Fibroblast of skin of right biceps (primary cell): ENCODE measurements around the gene ASIC3.
A peak's percentile ranks its signal among the peaks of the same experiment; 100 is the strongest.
"Not testable (repeated sequence)": the region's sequence is repeated elsewhere in the genome, so short reads cannot be mapped to it uniquely, and the experiment has no call there.

Source experiments
- DNase-seq: peaks from one replicate; pipeline ENCODE4 v3.0.0-alpha.2; 2013

The ASIC3 gene

DNA sequence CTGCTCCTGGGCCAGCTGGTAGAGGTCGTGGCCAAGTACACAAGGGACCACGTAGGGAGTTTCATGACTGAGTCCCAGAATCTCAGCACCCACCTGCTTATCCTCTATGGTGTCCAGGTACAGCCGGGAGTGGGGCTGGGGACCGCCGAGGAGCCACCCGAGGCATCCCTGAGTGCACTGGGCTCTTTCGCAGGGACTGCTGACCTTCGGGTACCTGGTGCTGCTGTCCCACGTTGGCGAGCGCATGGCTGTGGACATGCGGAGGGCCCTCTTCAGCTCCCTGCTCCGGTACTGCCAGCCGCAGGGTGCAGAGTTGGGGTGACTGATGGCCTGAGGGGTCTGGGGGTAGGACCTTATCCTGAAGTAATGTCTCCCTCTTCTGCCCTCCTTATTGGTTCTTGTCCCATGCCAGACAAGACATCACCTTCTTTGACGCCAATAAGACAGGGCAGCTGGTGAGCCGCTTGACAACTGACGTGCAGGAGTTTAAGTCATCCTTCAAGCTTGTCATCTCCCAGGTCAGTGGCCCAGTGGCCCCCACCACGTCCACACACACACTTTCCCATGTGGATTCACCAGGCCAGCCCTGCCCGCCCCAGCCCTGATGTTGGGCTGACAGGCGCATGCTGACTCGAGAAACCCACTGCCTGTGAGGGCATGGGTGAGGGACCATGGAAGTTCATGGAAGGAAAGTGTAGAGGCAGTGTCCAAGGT lies 13.9 kb upstream of the ASIC3 start:
- DNase-seq, result no peak

DNA sequence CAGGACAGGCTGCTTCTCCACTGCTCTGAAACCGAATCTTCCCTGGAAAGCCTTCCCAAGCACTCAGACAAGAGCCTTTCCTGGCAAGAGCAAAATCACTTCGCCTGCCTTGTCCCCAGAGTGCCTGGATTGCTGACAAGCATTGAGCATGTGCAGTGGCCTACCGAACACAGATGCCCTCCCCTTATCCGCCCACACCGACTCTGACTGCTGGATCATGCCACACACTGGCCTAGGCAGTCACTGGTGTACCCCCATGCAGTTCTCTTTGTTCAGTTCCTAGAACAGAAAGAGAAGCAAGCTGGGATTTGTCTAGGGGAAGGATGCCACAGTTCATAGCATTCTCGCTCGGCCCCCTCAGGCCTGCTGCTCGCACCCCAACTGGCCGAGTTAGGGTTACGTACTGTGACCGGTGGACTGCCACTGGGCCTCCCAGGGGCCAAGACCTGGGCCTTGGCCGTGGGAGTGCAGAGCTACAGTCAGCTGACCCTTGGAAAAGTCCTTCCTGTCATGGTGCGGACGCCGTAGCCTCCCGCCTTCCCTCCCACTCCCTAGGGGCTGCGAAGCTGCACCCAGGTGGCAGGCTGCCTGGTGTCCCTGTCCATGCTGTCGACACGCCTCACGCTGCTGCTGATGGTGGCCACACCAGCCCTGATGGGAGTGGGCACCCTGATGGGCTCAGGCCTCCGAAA lies 13.2 kb upstream of the ASIC3 start:
- no peak for DNase-seq

DNA sequence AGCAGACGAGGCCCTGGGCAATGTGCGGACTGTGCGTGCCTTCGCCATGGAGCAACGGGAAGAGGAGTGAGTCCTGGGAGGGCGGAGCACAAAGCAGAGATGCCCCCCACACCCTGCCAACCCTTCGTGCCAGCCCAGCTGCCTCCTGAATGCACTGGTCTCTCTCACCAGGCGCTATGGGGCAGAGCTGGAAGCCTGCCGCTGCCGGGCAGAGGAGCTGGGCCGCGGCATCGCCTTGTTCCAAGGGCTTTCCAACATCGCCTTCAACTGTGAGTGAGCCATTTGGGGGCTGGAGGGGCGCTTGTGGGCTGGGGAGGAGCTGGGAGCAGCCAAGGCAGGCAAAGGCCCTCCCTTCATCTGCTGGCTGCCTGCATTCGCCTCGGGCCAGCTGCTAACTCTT lies 12.4 kb upstream of the ASIC3 start:
- no peak for DNase-seq

DNA sequence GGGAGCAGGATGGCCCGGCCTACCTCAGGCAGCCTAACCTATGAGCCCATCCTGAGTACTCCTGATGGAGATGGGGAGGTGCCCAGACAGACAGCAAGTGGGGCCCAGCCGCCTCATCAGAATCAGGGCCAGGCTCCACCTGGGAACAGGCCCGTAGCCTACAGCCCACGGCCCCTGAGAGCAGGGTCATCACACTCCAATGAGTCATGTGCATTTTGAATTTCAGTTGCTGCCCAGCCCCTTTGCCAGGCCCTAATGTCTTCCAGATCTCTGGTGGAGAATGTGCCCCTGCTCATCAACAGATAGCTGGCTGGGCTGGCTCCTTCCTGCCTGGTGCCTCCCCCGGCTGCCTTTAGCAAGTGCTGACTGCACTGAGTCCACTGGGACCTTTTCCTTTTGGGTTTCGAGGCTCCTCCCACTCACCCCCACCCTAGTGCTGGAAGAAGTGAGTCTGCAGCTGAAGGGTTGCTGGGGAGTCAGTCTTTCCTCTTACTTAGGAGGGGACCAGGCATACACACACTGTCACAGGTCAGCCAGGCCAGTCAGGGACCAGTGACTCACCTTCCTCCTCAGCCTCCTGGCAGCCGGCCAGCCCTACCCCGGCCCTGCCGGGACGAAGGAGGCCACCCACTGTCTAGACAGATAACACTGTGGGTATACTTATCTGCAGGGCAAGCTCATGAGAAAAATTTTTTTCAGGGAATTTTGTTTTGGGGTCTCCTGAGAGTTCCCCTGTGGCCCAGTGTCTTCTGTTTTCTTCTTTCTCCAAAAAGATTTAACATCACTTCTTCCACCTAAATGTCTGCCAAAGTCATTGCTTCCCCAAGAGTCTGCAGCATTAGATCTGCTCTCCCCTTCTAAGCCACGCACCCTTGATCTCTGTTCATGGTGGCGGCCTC lies 9.1 kb upstream of the ASIC3 start:
- DNase-seq, result peak; percentile 95

DNA sequence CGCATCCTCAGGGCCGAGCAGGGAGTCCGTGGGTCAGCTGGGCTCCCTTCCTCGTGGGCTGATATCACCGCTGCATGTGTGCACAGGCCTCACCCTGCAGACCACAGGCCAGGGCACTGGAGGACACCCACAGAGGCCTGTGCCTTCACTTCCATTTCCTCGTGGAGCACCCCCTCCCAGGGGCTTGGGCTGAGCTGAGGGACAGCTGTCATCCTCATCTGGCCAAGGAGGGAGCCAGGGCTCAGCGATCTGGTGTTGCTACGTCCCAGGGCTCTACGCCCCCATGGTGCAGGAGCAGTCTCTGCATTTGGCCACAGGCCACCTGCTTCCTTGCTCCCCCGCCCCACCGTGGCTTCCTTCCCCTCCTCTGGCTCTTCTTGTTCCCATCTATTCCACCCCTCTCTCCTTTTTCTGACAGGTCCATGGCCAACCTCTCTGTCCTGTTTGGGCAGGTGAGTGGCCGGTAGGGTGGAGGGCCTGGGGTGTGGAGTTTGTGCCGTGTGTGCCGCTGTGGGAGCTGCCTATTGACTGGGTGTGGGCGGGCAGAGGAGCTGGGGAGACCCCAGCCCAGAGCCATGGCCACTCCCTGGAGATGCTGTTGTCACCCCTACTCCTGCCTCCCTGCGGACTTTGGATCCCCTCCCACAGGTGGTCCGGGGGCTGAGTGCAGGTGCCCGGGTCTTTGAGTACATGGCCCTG lies 8.3 kb upstream of the ASIC3 start:
- no peak for DNase-seq

DNA sequence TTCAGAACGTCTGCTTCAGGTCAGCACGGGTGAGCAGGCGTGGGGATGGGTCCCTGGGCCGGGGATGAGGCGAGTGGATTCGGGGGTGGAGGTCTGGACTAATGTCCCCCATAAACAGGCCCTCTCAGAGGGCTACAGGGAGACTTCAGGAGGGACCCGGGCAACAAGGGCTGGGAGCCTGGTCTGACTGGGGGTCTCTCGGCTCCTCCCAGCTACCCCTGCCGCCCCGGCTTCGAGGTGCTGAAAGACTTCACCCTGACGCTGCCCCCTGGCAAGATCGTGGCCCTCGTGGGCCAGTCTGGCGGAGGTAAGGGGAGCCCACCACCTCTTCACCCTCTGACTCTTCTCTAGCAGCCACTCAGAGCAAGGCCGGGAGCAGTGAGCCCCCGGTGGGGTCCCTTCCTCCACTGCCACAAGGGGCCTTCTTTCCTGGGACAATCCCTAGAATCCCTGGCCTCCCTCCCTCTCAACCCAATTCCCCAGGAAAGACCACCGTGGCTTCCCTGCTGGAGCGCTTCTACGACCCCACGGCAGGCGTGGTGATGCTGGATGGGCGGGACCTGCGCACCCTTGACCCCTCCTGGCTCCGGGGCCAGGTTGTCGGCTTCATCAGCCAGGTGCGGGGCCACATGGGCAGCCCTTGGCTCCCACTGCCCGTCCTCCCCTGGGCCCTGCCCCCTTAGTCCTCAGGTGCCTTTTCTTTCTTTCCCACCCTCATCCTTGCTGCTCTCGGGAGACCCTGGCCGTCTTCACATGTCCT lies 7.5 kb upstream of the ASIC3 start:
- DNase-seq, result no peak

DNA sequence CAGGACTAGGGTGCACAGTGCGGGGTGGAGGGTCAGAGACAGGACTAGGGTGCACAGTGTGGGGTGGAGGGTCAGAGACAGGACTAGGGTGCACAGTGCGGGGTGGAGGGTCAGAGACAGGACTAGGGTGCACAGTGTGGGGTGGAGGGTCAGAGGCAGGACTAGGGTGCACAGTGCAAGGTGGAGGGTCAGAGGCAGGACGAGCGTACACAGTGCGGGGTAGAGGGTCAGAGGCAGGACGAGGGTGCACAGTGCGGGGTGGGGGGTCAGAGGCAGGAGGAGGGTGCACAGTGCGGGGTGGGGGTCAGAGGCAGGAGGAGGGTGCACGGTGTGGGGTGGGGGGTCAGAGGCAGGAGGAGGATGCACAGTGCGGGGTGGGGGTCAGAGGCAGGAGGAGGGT lies 4.9 kb upstream of the ASIC3 start:
- DNase-seq, result not testable (repeated sequence)

DNA sequence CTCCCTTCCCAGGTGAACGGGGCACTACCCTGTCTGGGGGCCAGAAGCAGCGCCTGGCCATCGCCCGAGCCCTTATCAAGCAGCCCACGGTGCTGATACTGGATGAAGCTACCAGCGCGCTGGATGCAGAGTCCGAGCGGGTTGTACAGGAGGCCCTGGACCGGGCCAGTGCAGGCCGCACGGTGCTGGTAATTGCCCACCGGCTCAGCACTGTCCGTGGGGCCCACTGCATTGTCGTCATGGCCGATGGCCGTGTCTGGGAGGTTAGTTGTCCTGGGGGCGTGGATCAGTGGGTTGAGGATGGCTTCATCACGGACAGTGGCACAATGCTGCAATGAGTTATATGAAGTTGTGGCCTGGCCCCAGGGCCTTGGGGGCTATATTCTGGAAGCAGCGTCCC lies 4.4 kb upstream of the ASIC3 start:
- DNase-seq, result no peak

DNA sequence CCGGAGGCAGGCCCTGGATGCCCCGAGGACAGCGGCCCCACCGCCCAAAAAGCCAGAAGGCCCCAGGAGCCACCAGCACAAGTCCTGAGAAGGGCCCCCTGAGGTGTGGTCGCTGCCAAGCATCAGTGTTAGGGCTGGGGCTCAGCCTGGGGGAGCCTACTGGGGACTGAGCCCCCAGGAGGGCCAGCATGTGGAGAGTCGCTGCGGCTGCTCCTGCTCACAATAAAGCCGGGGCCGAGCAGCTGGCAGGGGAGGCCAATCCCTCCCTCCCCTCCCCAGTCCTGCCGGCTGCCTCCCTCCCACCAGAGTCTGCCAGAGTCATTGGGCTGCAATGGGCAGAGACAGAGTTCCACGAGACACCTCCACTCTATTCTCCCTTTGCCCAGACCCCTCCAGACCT lies 3.1 kb upstream of the ASIC3 start:
- no peak for DNase-seq

DNA sequence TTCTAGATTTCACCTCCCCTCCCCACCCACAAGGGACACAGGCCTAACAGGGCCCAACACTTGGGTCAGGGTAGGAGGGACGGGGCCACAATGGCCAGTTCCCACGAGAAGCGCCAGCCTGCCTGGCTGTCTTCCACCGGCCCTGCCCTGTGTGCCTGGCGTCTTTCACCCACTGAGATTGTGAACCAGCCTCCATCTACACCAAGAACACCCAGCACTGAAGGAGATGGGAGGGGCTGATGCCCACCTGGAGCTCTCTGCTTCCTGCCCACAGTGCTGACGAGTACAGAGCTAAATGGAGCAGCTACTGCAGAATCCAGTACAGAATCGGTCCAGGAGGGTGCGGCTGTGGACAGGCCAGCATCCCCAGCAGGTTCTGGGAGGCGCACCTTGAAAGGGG lies 2.4 kb upstream of the ASIC3 start:
- no peak for DNase-seq

DNA sequence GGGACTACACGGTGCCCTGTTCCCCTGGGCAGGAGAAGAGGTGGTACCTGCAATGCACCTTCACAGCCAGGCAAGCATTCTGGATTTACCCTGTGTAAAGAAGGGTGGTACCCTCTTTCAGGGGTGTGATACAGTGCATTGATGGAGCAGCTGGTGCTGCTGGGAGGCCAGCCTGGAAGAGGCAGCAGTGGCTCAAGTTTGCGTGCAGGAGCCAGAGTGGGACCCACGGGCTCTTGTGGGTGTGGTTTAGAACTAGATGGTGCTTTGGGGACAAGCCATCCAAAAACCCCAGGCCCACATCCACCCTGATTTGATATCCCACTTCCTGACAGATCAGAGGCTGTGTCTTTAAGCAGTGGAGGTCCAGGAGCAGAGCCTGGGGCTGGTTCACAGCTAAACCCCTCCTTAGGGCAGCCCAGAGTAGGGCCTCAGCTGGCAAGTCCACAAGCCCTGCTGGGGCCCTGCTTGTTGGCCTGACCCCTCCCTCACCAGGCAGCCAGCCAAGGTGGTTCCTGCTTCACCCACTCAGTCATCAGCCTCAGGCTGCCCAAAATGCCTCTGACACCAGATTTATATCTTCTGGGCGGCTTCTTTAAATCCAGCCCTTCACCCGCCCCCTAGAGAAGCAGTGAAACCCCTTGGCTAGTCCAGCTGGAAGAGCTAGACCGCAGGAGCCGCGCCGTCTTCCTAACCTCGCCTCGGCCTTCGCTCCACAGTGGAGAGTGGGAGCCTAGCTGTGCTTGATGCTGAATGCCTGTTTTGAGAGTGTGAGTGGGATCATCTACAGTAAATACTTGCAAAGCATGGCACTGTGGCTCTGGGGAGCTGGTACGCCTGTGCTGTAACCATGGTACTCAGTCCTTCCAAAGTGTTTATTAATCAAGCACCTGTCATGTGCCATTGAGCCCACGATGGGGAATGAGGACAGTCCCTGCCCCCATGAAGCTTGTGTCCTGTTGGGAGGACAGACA lies 1.4 kb upstream of the ASIC3 start:
- DNase-seq, result peak; percentile 53

DNA sequence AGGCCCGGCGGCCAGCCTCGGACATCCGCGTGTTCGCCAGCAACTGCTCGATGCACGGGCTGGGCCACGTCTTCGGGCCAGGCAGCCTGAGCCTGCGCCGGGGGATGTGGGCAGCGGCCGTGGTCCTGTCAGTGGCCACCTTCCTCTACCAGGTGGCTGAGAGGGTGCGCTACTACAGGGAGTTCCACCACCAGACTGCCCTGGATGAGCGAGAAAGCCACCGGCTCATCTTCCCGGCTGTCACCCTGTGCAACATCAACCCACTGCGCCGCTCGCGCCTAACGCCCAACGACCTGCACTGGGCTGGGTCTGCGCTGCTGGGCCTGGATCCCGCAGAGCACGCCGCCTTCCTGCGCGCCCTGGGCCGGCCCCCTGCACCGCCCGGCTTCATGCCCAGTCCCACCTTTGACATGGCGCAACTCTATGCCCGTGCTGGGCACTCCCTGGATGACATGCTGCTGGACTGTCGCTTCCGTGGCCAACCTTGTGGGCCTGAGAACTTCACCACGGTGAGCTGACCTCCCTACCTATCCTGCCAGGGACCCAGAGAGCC lies 656 bp downstream of the ASIC3 start:
- no peak for DNase-seq

DNA sequence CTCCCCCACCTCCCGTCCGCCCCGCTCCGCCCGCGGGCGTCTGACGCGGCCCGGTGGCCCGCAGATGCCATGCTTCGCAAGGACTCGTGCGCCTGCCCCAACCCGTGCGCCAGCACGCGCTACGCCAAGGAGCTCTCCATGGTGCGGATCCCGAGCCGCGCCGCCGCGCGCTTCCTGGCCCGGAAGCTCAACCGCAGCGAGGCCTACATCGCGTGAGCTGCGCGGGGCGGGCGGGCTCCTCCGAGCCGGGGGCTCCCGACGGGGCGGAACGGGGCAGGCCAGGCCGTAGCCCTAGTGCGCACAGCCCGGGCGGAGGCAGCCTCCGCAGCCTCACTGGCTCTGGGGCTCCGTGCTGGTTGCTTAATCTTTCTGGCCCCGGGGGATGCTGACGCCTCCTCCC lies 2.8 kb downstream of the ASIC3 start:
- peak; percentile 69 for DNase-seq

DNA sequence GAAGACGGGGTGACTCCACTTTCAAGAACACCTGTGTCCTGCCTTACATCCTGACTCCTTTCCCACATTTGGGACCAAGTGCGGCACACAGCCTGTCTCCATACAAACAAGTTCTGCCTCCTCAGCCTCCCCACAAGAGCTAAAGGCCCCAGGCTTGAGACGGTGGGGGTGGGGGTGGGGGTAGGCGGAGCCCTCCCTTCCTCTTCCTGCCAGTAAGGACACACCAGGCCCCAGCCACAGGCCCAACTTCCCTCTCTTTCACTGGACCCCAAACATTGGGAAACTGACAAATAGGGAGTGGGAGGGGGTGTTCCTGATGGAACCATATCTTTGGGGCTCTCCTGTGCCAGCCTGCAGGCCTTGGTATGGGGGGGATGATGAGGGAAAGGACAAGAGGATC lies 4.8 kb downstream of the ASIC3 start:
- DNase-seq, result no peak

DNA sequence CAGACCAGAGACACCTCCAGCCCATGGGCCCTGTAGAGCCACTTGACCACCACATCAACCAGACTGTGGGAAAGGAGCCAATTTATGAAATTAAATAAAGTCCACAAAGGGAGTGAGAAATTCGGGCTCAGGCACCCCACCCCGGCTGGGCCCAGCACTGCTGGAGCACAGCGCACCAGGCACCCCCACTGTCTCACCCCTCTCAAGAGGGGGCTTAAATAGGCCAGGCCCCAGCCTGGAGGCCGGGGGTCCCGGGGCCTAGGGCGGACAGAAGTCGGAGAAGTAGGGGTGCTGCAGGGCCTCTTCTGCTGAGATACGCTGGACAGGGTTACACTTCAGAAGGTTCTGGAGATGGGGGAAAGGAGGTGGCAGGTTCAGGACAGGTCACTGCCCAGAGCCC lies 5.4 kb downstream of the ASIC3 start:
- no peak for DNase-seq

DNA sequence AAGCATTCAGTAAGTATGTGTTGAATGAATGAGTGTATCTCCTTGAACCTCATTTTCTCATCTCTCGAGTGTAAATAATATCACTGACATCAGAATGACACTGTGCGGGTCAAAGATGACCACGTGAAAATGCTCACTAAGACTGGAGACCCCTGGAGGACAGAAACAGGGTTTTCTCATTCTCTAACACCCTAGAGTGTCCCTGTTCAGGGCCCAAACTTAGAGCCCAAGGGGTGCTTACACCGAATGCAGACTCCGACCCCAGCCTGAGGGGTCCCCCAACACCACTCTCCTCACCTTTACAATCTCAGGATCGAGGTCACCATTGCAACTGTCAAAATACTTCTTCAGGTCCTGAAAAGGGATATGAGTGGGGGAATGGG lies 7.9 kb downstream of the ASIC3 start:
- no peak for DNase-seq

DNA sequence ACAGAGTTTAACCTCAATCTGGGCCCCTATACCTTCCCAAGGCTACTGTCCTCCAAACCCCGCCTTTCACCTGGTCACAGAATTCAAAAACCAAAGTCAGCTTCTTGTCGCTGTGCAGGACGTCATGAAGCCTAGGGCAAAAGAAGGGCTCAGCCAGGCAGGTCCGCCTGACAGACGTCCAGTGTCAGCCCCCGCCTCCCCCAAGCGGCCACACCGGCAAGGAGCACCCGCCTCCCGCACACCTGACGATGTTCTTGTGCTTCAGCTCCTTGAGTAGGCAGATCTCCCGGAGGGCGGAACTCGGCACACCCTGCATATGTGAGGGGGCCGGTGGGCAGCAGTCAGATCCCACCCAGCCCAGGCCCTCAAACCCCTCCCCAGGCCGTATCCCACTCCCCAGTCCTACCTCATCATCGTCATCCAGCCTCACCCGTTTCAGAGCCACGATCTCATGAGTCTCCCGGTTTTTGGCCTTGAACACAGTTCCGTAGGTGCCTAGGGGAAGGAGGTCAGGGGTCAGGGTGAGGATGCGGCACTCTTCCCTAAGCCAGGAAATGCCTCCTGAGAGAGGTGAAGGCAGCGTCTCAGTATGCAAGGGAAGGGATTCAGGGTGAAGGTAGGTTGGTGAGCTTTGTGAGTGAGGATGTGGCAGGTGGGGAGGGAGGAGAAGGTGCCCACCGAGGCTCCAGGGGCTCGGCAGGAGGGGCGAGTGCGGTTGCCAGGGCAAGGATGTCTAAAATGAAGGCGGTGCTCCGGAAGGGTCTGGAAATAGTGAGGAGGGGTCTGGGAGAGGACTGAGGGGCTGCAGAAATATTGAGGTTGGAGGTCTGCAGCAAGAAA lies 8.6 kb downstream of the ASIC3 start:
- DNase-seq, result no peak

DNA sequence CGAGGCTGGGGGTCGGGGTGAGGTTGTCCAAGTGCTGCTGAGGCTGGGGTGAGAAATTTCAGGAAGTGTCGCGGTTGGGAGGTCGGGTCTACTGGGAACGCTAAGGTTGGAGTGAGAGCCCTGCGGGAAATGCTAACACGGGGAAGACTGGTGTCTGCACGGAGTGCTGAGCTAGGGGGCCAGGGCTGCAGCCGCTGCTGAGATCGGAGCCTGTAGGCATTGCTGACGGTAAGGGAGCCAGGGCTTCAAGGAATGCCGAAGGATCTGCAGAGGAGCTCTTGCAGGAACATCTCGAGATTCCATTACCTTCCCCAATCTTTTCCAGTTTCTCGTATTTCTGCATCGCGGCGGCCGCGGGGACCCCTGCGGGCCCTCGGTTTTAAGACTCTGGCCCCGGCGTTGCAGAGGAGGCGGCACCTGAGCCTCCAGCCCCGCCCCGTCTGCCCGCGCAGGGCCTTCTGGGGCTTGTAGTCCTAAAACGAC lies 9.2 kb downstream of the ASIC3 start, which contains the start of gene CDK5:
TSS of gene CDK5 (minus strand) at position 392 of the 483 bp plus-strand sequence. CDS start at position 343, 49 bp downstream.
- peak; percentile 26 for DNase-seq

DNA sequence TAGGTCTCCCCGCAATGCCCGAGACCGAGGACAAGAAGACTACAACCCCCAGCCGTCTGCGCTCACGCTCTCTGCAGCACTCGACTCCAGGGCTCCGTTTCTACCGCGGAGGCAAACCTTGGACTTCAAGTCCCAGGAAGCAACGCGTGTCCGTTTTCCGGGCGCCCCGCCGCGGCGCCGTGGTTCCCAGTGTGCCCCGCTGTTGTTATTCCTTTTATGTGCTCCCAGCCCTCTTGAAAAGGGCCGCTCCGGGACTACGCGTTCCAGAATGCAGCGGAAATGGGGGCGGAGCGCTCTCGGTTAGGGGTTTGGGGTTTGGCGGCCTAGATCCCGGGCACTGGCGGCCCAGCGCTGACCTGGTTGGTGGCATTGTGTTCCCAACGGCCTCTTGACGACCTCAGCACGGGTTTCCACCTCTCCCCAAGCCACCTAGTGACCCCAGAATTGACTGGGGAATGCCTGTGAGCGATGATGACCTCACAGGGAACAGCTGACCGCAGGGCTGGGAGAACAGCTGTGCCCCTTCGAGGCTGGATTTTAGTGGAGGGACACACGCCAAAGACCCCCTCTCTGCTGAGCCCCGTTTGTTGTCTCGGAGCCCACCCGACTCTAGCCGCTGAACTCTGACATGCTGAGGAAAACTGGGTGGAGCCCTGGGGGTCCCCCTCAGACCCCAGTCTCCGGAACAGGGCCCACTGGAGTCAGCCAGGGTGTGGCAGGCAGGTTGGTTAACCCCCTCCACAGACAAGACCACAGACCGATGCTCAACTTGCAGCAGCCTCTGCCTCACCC lies 9.9 kb downstream of the ASIC3 start:
- DNase-seq, result peak; percentile 100
